Measurements from ENCODE around the gene LIN7B.

LIN7B gene

DNA sequence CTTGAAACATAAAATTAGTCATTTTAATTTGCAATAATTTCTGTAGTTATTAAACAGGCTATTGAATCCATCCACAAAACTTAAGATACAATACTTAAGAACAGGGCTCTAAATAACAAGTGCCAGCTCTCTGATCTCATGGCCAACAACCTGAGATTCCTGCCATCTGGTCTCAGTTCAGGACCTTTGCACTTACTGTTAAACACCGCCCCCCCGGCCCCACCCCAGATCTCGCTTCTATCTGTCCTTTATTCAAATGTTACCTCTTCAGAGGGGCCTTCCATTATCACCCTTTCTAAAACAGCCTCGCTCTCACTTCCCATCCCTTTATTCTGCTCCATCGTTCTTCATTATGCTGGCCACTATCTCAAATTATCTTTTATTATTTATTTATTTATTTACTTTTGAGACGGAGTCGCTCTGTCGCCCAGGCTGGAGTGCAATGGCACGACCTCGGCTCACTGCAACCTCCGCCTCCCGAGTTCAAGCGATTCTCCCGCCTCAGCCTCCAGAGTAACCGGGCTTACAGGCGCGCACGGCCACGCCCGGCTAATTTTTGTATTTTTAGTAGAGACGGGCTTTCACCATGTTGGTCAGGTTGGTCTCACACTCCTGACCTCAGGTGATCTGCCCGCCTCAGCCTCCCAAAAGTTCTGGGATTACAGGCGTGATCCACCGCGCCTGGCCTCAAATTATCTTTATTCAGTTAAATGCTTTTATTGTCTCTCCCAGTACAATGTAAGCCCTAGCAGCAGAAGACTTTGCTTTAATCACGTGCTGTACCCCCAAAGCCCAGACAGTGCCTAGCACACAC lies 29.8 kb upstream of the LIN7B start:
- H3K9me3 ChIP-seq = no peaks in the 10 kb centered on the region
- peak overlapping the region; percentile 92 for H3K27ac ChIP-seq
- peak overlapping the region; percentile 85 to 86 for H3K4me3 ChIP-seq (ENCODE audit: low read depth in 1 of 2, low read length in 1 of 2)
- H3K4me1 ChIP-seq (ENCODE audit: control insufficient read depth in 1 of 2, insufficient read depth in 1 of 2, low read depth in 1 of 2, low read length in 1 of 2) = peaks cover 15 to 22% of the 10 kb centered on the region in 2 experiments
- H3K27me3 ChIP-seq = peaks cover 24% of the 10 kb centered on the region
- TF ChIP-seq, protein P1, sequence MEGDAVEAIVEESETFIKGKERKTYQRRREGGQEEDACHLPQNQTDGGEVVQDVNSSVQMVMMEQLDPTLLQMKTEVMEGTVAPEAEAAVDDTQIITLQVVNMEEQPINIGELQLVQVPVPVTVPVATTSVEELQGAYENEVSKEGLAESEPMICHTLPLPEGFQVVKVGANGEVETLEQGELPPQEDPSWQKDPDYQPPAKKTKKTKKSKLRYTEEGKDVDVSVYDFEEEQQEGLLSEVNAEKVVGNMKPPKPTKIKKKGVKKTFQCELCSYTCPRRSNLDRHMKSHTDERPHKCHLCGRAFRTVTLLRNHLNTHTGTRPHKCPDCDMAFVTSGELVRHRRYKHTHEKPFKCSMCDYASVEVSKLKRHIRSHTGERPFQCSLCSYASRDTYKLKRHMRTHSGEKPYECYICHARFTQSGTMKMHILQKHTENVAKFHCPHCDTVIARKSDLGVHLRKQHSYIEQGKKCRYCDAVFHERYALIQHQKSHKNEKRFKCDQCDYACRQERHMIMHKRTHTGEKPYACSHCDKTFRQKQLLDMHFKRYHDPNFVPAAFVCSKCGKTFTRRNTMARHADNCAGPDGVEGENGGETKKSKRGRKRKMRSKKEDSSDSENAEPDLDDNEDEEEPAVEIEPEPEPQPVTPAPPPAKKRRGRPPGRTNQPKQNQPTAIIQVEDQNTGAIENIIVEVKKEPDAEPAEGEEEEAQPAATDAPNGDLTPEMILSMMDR (IDR thresholded peaks at IDR 0.05) = no peak
- H3K36me3 ChIP-seq = peaks cover 15% of the 10 kb centered on the region

DNA sequence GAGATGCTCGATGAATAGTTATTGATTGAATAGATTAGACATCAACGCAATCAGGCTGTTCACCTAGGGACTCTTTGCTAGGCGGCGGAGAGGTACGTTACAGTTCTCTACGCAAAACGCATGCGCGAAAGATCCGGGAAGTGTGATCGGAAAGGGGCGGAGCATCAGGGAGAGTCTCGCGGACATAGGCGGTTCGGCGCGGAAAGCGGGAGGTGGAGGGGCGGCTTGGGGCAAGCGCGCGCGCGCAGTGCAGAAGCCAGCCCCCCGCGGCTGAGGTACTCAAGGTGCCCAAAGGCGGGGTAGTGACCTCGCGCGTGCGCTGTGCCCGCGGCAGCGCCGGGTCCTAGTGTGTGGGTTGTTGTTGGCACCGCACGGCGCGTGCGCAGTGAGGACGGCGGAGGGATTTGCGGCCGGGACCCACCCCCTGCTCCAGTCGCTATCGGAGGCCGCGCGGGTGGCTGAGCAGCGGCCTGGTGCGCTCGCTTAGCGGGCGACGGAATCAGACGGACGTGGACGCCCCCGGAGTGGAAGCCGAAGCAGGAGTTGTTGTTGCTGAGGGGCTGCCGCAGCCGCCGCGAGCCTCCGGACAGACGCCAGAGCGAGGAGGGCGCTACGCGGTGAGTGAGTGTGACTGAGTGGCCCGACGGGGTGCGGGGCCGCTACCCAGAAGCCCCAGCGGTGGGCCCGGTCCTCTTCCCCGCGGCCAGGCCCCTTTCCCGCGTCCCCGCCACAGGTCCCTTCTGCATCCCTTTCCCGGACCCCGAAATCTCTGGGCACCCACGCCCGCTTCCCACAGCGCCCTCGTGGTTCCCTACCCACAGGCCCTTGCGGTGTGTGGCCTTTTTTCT lies 28.9 kb upstream of the LIN7B start, which contains the start of gene SNRNP70:
Gene SNRNP70, plus strand, starts transcription at position 432 of the 848 bp plus-strand sequence. CDS start 964 bp downstream, outside the sequence.
- H3K27ac ChIP-seq = peak within 1 kb of the TSS; percentile 92
- TF ChIP-seq, protein P1 (IDR thresholded peaks at IDR 0.05) = peak; percentile 33
- peaks cover 15 to 22% of the 10 kb centered on the region in 2 experiments for H3K4me1 ChIP-seq (ENCODE audit: control insufficient read depth in 1 of 2, insufficient read depth in 1 of 2, low read depth in 1 of 2, low read length in 1 of 2)
- H3K27me3 ChIP-seq = peaks cover 17% of the 10 kb centered on the region
- no peaks in the 10 kb centered on the region for H3K9me3 ChIP-seq
- peak within 1 kb of the TSS; percentile 85 to 86 for H3K4me3 ChIP-seq (ENCODE audit: low read depth in 1 of 2, low read length in 1 of 2)
- peaks cover 20% of the 10 kb centered on the region for H3K36me3 ChIP-seq

DNA sequence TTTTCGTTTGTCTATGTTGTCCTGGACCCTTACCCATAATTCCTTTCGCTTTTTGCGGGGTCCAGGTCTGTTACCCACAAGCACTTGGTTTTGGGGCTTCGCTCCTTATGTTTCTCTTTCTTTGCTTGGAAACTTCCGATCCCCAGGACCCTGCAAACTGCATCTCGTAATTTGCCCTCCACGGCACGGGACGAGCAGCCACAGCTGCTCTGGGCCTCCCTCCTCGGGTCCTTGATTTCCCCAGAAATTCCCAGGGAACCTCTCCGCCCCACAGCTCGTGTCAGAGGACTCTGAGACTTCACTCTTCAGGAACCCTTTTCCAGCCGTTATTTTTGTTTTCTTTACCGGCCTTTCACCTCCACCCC lies 28.3 kb upstream of the LIN7B start:
- TF ChIP-seq, protein P1 (IDR thresholded peaks at IDR 0.05) = no peak
- H3K27me3 ChIP-seq = peaks cover 13% of the 10 kb centered on the region
- peak overlapping the region; percentile 92 for H3K27ac ChIP-seq
- H3K36me3 ChIP-seq = peaks cover 26% of the 10 kb centered on the region
- peaks cover 15 to 22% of the 10 kb centered on the region in 2 experiments for H3K4me1 ChIP-seq (ENCODE audit: control insufficient read depth in 1 of 2, insufficient read depth in 1 of 2, low read depth in 1 of 2, low read length in 1 of 2)
- peak overlapping the region; percentile 85 to 86 for H3K4me3 ChIP-seq (ENCODE audit: low read depth in 1 of 2, low read length in 1 of 2)
- no peaks in the 10 kb centered on the region for H3K9me3 ChIP-seq

DNA sequence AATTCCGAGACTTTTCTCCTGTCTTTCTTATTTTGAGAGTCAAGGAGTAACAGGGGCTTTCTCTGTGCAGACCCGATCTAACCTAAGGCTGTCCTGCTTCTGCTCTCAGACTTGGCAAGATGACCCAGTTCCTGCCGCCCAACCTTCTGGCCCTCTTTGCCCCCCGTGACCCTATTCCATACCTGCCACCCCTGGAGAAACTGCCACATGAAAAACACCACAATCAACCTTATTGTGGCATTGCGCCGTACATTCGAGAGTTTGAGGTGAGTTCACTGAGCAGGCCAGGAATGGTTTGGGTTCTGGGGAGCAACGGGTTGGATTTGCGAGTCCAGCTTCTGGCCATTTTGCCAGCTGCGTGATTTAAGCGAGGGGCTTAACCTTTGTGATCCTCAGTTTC lies 27.9 kb upstream of the LIN7B start:
- peaks cover 9% of the 10 kb centered on the region for H3K27me3 ChIP-seq
- H3K27ac ChIP-seq = peak overlapping the region; percentile 92
- H3K4me3 ChIP-seq (ENCODE audit: low read depth in 1 of 2, low read length in 1 of 2) = peak overlapping the region; percentile 85 to 86
- no peaks in the 10 kb centered on the region for H3K9me3 ChIP-seq
- peaks cover 30% of the 10 kb centered on the region for H3K36me3 ChIP-seq
- TF ChIP-seq, protein P1 (IDR thresholded peaks at IDR 0.05) = no peak
- H3K4me1 ChIP-seq (ENCODE audit: control insufficient read depth in 1 of 2, insufficient read depth in 1 of 2, low read depth in 1 of 2, low read length in 1 of 2) = peaks cover 15 to 22% of the 10 kb centered on the region in 2 experiments

DNA sequence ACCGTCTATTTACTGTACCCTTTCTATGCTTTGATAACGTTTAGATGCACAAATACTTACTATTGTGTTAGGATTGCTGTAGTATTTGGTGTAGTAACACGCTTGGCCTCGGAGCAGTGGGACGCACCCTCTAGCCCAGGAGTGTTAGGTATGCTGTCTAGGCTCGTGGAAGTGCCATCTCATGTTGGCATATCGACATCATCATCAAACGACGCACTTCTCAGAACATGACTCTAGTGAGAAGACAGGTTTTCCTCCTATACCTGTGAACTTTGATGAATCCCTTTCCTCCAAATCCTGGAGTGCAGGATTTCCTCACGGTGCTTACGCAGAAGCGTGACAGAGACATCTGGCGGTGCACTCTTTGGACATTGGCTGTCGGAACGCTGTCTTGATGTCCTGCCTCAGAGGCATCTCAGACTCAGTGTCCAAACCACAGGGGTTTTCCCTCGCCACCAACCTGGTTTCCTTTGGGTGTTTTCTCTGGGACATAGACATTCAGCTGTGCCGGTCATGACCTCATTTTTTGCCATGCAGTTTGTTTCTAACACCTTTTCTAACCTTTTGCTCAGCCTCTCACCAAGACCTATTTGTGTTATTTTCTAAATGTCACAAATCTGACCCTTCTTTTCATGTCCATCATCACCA lies 22.7 kb upstream of the LIN7B start:
- TF ChIP-seq, protein P1 (IDR thresholded peaks at IDR 0.05) = no peak
- H3K27ac ChIP-seq = no peak overlapping the region
- peaks cover 3 to 6% of the 10 kb centered on the region in 2 experiments for H3K4me1 ChIP-seq (ENCODE audit: control insufficient read depth in 1 of 2, insufficient read depth in 1 of 2, low read depth in 1 of 2, low read length in 1 of 2)
- no peaks in the 10 kb centered on the region for H3K27me3 ChIP-seq
- H3K9me3 ChIP-seq = no peaks in the 10 kb centered on the region
- H3K4me3 ChIP-seq (ENCODE audit: low read depth in 1 of 2, low read length in 1 of 2) = no peak overlapping the region
- peaks cover 77% of the 10 kb centered on the region for H3K36me3 ChIP-seq
